GM19455 (cell line): ENCODE measurements around the gene IL18RAP.

Experiments used
- ATAC-seq: cut with Tn5 transposase; IDR thresholded peaks from one replicate; pipeline ENCODE4 v1.9.1; 2021; ENCODE audit not compliant: unreplicated experiment

IL18RAP gene, protein sequence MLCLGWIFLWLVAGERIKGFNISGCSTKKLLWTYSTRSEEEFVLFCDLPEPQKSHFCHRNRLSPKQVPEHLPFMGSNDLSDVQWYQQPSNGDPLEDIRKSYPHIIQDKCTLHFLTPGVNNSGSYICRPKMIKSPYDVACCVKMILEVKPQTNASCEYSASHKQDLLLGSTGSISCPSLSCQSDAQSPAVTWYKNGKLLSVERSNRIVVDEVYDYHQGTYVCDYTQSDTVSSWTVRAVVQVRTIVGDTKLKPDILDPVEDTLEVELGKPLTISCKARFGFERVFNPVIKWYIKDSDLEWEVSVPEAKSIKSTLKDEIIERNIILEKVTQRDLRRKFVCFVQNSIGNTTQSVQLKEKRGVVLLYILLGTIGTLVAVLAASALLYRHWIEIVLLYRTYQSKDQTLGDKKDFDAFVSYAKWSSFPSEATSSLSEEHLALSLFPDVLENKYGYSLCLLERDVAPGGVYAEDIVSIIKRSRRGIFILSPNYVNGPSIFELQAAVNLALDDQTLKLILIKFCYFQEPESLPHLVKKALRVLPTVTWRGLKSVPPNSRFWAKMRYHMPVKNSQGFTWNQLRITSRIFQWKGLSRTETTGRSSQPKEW

GRCh38 chr2:102422910-102423309, at the start of gene IL18RAP:
Gene IL18RAP (plus strand): TSS chr2:102423160. CDS start chr2:102423278, 118 bp downstream.
- no peak for ATAC-seq

- ATAC-seq, result no peak
Measured at GRCh38 chr2:102376052-102376591, 46.8 kb upstream of the IL18RAP start.

- ATAC-seq, result no peak
Measured at GRCh38 chr2:102383722-102384121, 39.2 kb upstream of the IL18RAP start.

- no peak for ATAC-seq
Measured at GRCh38 chr2:102385522-102385921, 37.4 kb upstream of the IL18RAP start.

- no peak for ATAC-seq
Measured at GRCh38 chr2:102386004-102386403, 37.0 kb upstream of the IL18RAP start.

DNA sequence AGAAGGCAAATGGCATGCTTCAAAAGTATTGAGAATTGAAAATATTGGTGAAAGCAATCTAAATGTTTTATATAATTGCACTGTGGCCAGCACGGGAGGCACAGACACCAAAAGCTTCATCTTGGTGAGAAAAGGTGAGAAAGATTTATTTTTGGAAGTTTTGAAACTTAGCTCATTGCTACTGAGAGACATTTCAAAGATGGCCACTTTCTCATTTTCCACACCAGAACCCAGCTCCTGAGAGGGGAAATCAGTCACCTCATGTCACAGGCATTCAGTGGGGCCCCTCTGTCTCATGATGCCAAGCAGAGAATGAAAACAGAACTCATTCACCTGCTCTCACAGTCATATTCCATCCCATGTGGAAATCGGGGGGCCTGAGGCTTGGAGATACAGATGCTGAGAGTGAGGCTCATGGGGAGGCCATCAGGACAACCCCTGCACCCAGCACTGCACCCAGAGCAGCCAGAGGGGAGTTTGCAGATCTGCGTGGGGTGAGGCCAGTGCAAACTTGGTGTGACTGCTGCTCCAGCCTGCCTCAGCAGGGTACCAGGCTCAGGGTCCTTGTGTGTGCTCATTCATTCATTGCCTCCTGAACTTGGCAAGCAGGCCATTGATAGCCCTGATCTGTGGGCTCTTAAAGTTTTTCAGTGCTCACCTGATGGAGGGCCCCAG, 36.0 kb upstream of the IL18RAP start:
- no peak for ATAC-seq

GRCh38 chr2:102387763-102388546, 35.0 kb upstream of the IL18RAP start:
- no peak for ATAC-seq

GRCh38 chr2:102391565-102391964, 31.4 kb upstream of the IL18RAP start:
- no peak for ATAC-seq

- ATAC-seq, result no peak
Measured at GRCh38 chr2:102392096-102392495, 30.9 kb upstream of the IL18RAP start.

DNA sequence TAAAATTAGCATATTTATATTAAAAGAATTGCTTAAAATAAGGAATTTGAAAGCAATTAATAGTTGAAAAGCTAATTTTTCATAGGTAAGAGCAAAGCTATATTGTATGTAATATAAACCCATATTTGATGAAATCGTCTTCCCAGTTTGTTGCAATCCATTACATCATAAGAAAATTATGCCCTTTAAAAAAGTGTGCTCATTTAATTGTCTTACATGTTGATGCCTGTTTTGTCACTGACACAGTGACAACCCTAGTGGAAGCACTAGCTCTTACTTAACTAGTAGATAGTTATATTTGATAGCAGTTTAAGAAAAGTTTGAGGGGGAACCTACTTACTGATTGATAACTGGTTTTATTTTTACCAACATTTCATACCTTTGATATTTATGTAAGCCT, 30.0 kb upstream of the IL18RAP start:
- no peak for ATAC-seq

DNA sequence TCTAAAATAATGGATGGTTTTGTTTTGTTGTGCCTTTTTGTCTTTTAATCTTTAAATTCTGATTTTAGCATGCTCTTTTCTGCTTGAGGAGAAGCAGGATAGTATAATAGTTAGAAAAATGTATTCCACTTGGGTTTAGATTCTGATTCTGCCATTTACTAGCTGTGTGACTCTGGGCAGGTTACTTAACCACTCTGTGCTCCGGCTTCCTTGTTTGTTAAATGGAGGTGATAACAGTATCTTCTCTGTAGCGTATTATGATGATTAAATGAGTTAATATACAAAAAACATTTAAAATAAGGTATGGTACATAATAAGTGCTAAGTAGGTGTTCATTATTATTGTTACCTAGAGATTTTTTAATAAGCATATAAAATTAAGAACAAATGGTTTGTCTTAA, 26.9 kb upstream of the IL18RAP start:
- ATAC-seq, result no peak

- ATAC-seq, result no peak
Measured at GRCh38 chr2:102397209-102397608, 25.8 kb upstream of the IL18RAP start.

DNA sequence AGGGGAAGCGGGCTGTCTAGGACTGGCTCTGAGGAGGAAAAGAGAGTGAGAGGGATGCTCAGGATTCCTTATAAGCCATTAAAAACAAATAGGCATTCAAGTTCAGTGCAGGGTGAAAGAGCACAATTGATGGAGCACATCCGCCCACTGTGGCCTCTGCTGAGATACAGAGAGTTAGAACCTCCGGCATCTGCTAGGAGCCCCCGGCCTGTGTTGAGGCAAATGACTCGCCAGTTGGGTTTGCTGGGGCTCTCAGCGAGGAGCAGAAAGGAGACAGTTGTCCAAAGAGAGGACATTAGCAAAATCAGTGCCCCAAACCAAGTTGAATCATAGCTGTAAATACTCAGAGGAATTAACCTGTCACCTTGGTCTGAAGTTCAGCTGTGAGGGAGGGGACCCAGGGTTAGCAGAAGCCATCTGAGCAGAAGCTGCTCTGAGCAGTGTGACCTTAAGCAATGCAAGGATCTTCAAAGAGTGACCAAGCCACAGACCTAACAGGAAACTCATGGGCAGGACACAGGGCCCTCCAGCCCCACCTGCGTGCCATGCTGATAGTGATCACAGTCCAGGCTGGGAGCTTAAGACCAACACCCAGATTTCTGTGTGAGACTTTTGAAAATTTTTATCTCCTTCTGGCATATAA, 23.3 kb upstream of the IL18RAP start:
- ATAC-seq, result no peak

DNA sequence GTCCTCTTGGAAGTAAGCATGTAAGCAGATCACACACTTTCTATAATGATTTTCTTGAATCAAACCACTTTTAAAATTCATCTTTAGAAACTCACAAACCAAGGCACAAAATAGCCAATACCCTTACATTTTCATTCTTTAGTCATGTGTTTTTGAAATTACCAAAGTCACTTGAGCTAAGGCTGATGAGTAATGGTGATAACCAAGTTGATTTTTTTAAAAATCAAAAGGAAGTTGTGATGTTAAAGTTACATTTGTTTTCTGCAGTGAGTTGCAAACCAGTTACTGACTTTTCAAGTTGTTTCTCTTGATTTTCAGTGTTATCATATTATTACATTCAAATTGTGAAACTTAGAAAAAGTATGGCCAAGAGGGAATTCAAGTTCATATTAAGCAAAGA, 21.5 kb upstream of the IL18RAP start:
- ATAC-seq, result no peak

DNA sequence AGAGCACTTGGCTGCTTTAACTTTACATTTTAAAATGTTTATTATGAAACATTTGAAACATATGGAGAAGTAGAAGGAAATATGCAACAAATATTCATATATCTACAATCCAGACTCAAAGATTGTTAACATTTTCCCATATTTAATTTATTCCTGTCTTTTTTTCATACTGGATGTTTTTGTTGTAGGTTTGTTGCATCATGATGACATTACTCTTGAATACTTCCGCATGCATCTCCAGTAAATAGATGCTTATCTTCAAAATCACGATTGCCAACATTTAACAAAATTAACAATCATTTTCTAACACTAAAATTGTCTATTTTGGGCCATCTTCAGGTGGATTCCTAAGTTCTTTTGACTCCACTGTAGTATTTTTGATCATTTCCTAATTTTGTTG, 21.1 kb upstream of the IL18RAP start:
- no peak for ATAC-seq

GRCh38 chr2:102410952-102411351, 12.0 kb upstream of the IL18RAP start:
- ATAC-seq, result no peak

- no peak for ATAC-seq
Measured at GRCh38 chr2:102412199-102412598, 10.8 kb upstream of the IL18RAP start.

- ATAC-seq, result peak; percentile 47
Measured at GRCh38 chr2:102417946-102418345, 5.0 kb upstream of the IL18RAP start.

- ATAC-seq, result peak; percentile 86
Measured at GRCh38 chr2:102418421-102418961, 4.5 kb upstream of the IL18RAP start.

- ATAC-seq, result no peak
Measured at GRCh38 chr2:102420290-102420689, 2.7 kb upstream of the IL18RAP start.
